ENCODE measurements around the gene SUGP2. TPM values are rescaled to one million over a fixed set of nuclear protein-coding genes. Genes with fewer than 3 reads are reported as not detected.

SUGP2 gene
- total RNA-seq, 1 experiment from 2014 or later = 95.2 TPM

DNA sequence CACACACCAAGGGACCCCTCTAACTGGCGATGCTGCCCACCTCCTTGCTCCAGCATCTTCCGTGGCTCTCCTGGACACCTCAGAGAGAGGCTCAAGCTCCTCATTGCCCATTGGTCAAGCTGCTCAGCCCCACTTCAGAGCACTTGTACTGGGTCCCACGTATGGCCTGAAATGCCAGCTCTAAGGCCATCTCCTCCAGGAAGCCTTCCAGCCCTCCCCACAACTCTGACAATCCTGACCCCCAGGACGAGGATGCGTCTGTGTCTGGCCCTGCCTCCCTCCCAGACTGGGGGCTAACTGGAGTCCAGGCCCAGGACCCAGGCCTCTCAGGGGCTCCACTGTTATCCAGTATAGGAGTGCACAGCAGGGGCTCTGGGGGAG lies 84.4 kb downstream of the SUGP2 start:
- Histone ChIP-seq H4K91ac (ENCODE audit: insufficient read length, low read depth, low read length) (no peak overlapping the region), H3K23ac (ENCODE audit: insufficient read length, low read depth, low read length) (no peak overlapping the region)

More for the DNA sequence above, 84.4 kb downstream of the SUGP2 start:
- Histone ChIP-seq H3K79me2 (ENCODE audit: insufficient read depth, low read length) (no peaks in the 10 kb centered on the region), H3K18ac (ENCODE audit: insufficient read length, low read depth, low read length) (no peak overlapping the region), H3K23me2 (ENCODE audit: insufficient read length, low read depth, low read length, poor library complexity, severe bottlenecking) (no peaks in the 10 kb centered on the region), H3K9me3 (ENCODE audit: control insufficient read depth, low read depth, low read length) (no peaks in the 10 kb centered on the region), H3K56ac (ENCODE audit: insufficient read length, low read depth, low read length) (no peak overlapping the region), H3T11ph (ENCODE audit: low read length) (no peak overlapping the region), H3K27ac (ENCODE audit: insufficient read length, low read depth, low read length) (no peak overlapping the region), H3K4ac (ENCODE audit: low read depth, low read length) (no peak overlapping the region), H2BK12ac (ENCODE audit: insufficient read length, low read depth, low read length) (no peak overlapping the region), H3K4me1 (ENCODE audit: insufficient read depth, low read length) (no peaks in the 10 kb centered on the region), H3K79me1 (ENCODE audit: insufficient read depth, low read depth, low read length, poor library complexity, severe bottlenecking) (no peaks in the 10 kb centered on the region), H3K4me2 (ENCODE audit: insufficient read depth, insufficient read length, low read length) (no peak overlapping the region), H2BK15ac (ENCODE audit: low read depth, low read length) (no peak overlapping the region), H3K9ac (ENCODE audit: extremely low read depth, insufficient read length, low read length) (no peak overlapping the region), H2BK20ac (ENCODE audit: low read depth, low read length, poor library complexity, severe bottlenecking) (no peak overlapping the region), H2AK5ac (ENCODE audit: insufficient read length, low read length) (no peak overlapping the region), H2BK5ac (ENCODE audit: insufficient read length, low read length) (no peak overlapping the region), H4K20me1 (ENCODE audit: control insufficient read depth, insufficient read depth, insufficient read length) (no peaks in the 10 kb centered on the region), H3K27me3 (ENCODE audit: insufficient read depth, low read length) (no peaks in the 10 kb centered on the region), H2AFZ (ENCODE audit: low read length) (no peak overlapping the region), H4K8ac (replicated peaks; ENCODE audit: insufficient read length, low read depth, low read length) (no peak overlapping the region), H4K5ac (ENCODE audit: insufficient read length, low read depth, low read length) (no peak overlapping the region), H2BK120ac (ENCODE audit: low read depth, low read length, poor library complexity, severe bottlenecking) (no peak overlapping the region), H3K14ac (ENCODE audit: insufficient read depth, low read length) (no peak overlapping the region)
- H3K4me1 Mint-ChIP-seq = no peaks in the 10 kb centered on the region
- no peak overlapping the region; a peak in 1 of 7 replicates for H3K27ac Mint-ChIP-seq
- no peak for DNase-seq
- TF ChIP-seq, protein P1, sequence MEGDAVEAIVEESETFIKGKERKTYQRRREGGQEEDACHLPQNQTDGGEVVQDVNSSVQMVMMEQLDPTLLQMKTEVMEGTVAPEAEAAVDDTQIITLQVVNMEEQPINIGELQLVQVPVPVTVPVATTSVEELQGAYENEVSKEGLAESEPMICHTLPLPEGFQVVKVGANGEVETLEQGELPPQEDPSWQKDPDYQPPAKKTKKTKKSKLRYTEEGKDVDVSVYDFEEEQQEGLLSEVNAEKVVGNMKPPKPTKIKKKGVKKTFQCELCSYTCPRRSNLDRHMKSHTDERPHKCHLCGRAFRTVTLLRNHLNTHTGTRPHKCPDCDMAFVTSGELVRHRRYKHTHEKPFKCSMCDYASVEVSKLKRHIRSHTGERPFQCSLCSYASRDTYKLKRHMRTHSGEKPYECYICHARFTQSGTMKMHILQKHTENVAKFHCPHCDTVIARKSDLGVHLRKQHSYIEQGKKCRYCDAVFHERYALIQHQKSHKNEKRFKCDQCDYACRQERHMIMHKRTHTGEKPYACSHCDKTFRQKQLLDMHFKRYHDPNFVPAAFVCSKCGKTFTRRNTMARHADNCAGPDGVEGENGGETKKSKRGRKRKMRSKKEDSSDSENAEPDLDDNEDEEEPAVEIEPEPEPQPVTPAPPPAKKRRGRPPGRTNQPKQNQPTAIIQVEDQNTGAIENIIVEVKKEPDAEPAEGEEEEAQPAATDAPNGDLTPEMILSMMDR (conservative IDR thresholded peaks at IDR 0.05) = no peak
- H3K4me3 Mint-ChIP-seq = no peak overlapping the region
- no CpG with 5 or more reads among the region's 5 CpGs for WGBS (ENCODE audit: extremely low coverage, insufficient read length, low lambda C conversion rate)
- H3K9me3 Mint-ChIP-seq = peaks cover 0 to 2% of the 10 kb centered on the region in 2 experiments; a peak in 1 of 5 replicates
- peaks cover 44% of the 10 kb centered on the region for H3K27me3 Mint-ChIP-seq (ENCODE audit: low read depth)
- H3K36me3 Mint-ChIP-seq (ENCODE audit: insufficient read depth in 1 of 3, low read depth in 3 of 3) = no peaks in the 10 kb centered on the region
